DND-41 (cell line): Measurements from ENCODE around the gene DIP2B.

Source experiments
- ATAC-seq: fragments of 200-7000 bp; cut with Tn5 transposase; 3 replicates; pipeline ENCODE4 v1.9.1; 2021; ENCODE audit warnings: low read depth; ENCODE audit not compliant: insufficient read depth
- DNase-seq: peaks from one replicate; pipeline ENCODE4 v3.0.0-alpha.2; 2020
- H2AFZ ChIP-seq: 2 replicates; pipeline ENCODE4 v1.6.0; 2012; ENCODE audit warnings: low read depth, low read length
- H3K27ac ChIP-seq: 2 replicates; pipeline ENCODE4 v1.5.1; 2012; ENCODE audit warnings: low read length, inconsistent platforms
- H3K27me3 ChIP-seq: fragments of 200-600 bp; sonication (generic); 2 replicates; pipeline ENCODE4 v1.6.0; 2012; ENCODE audit warnings: low read length, mild to moderate bottlenecking, inconsistent platforms; ENCODE audit not compliant: insufficient read depth, poor library complexity
- H3K36me3 ChIP-seq: 2 replicates; pipeline ENCODE4 v1.5.1; 2012; ENCODE audit warnings: low read length, inconsistent platforms; ENCODE audit not compliant: insufficient read depth
- H3K4me1 ChIP-seq: 2 replicates; pipeline ENCODE4 v1.5.1; 2012; ENCODE audit warnings: mild to moderate bottlenecking, low read length; ENCODE audit not compliant: insufficient read depth
- H3K4me2 ChIP-seq: 2 replicates; pipeline ENCODE4 v1.6.0; 2012; ENCODE audit warnings: mild to moderate bottlenecking, moderate library complexity, low read length, inconsistent platforms; ENCODE audit not compliant: insufficient read depth
- H3K4me3 ChIP-seq, 2 experiments: fragments of 200-600 bp in 1 of 2; shearing (Covaris generic) in 1 of 2; 2 replicates each; pipeline ENCODE4 v1.5.1; 2012 to 2016; ENCODE audit warnings: inconsistent platforms in 2 of 2, low read length in 2 of 2, mild to moderate bottlenecking in 2 of 2, low read depth in 1 of 2, moderate library complexity in 1 of 2
- H3K79me2 ChIP-seq: 2 replicates; pipeline ENCODE4 v1.6.0; 2012; ENCODE audit warnings: low read length, inconsistent platforms; ENCODE audit not compliant: insufficient read depth
- H3K9ac ChIP-seq: 2 replicates; pipeline ENCODE4 v1.6.0; 2012; ENCODE audit warnings: low read depth, mild to moderate bottlenecking, inconsistent platforms, low read length, moderate library complexity
- H3K9me3 ChIP-seq: 2 replicates; pipeline ENCODE4 v1.5.1; 2012; ENCODE audit warnings: low read length, moderate library complexity, mild to moderate bottlenecking, inconsistent platforms; ENCODE audit not compliant: insufficient read depth, severe bottlenecking
- H4K20me1 ChIP-seq: 2 replicates; pipeline ENCODE4 v1.6.0; 2012; ENCODE audit warnings: low read length; ENCODE audit not compliant: insufficient read depth
- EZH2 ChIP-seq: IDR thresholded peaks from 3 replicates; pipeline ENCODE4 v1.6.1; 2012; ENCODE audit warnings: borderline replicate concordance, low read depth, mild to moderate bottlenecking, moderate library complexity, low read length, inconsistent platforms; ENCODE audit not compliant: severe bottlenecking
- TF ChIP-seq, protein P1 (sequence below): IDR thresholded peaks from 2 replicates; pipeline ENCODE4 v1.5.1; 2012; ENCODE audit warnings: borderline replicate concordance, low read length, moderate library complexity, mild to moderate bottlenecking; ENCODE audit not compliant: poor library complexity, severe bottlenecking; ENCODE audit errors: extremely low read depth

Gene DIP2B

GRCh38 chr12:50533971-50534370 is 29.2 kb downstream of the DIP2B start:
- H3K9ac ChIP-seq = no peak overlapping the region
- H4K20me1 ChIP-seq = peaks cover 20% of the 10 kb centered on the region
- TF ChIP-seq EZH2 = no peak
- TF ChIP-seq, protein P1, sequence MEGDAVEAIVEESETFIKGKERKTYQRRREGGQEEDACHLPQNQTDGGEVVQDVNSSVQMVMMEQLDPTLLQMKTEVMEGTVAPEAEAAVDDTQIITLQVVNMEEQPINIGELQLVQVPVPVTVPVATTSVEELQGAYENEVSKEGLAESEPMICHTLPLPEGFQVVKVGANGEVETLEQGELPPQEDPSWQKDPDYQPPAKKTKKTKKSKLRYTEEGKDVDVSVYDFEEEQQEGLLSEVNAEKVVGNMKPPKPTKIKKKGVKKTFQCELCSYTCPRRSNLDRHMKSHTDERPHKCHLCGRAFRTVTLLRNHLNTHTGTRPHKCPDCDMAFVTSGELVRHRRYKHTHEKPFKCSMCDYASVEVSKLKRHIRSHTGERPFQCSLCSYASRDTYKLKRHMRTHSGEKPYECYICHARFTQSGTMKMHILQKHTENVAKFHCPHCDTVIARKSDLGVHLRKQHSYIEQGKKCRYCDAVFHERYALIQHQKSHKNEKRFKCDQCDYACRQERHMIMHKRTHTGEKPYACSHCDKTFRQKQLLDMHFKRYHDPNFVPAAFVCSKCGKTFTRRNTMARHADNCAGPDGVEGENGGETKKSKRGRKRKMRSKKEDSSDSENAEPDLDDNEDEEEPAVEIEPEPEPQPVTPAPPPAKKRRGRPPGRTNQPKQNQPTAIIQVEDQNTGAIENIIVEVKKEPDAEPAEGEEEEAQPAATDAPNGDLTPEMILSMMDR = no peak
- ATAC-seq (no peak), DNase-seq (no peak)
- H3K27ac ChIP-seq = no peak overlapping the region
- no peak overlapping the region for H3K4me2 ChIP-seq
- H3K9me3 ChIP-seq = no peaks in the 10 kb centered on the region
- H3K79me2 ChIP-seq = peaks cover 79% of the 10 kb centered on the region
- H3K4me3 ChIP-seq = no peak overlapping the region
- peaks cover 12% of the 10 kb centered on the region for H3K4me1 ChIP-seq
- no peaks in the 10 kb centered on the region for H3K27me3 ChIP-seq
- peaks cover 8% of the 10 kb centered on the region for H3K36me3 ChIP-seq
- no peak overlapping the region for H2AFZ ChIP-seq

- peaks cover 74% of the 10 kb centered on the region for H3K79me2 ChIP-seq
- no peak overlapping the region for H3K27ac ChIP-seq
- H3K4me1 ChIP-seq = peaks cover 9% of the 10 kb centered on the region
- H3K4me3 ChIP-seq = no peak overlapping the region
- peaks cover 15% of the 10 kb centered on the region for H4K20me1 ChIP-seq
- DNase-seq (no peak), ATAC-seq (no peak)
- peaks cover 8% of the 10 kb centered on the region for H3K36me3 ChIP-seq
- H3K4me2 ChIP-seq = no peak overlapping the region
- H3K9ac ChIP-seq = no peak overlapping the region
- no peak for TF ChIP-seq EZH2
- TF ChIP-seq, protein P1 = no peak
- H2AFZ ChIP-seq = no peak overlapping the region
- H3K9me3 ChIP-seq = no peaks in the 10 kb centered on the region
- no peaks in the 10 kb centered on the region for H3K27me3 ChIP-seq
Observed at GRCh38 chr12:50536831-50537537, 32.2 kb downstream of the DIP2B start.

GRCh38 chr12:50537538-50537919 is 32.7 kb downstream of the DIP2B start:
- no peak overlapping the region for H3K4me2 ChIP-seq
- no peaks in the 10 kb centered on the region for H3K27me3 ChIP-seq
- no peak overlapping the region for H3K4me3 ChIP-seq
- ATAC-seq (no peak), DNase-seq (no peak)
- peaks cover 4% of the 10 kb centered on the region for H3K4me1 ChIP-seq
- peaks cover 77% of the 10 kb centered on the region for H3K79me2 ChIP-seq
- no peak for TF ChIP-seq EZH2
- TF ChIP-seq, protein P1 = no peak
- no peak overlapping the region for H2AFZ ChIP-seq
- H3K9me3 ChIP-seq = no peaks in the 10 kb centered on the region
- H3K27ac ChIP-seq = no peak overlapping the region
- no peak overlapping the region for H3K9ac ChIP-seq
- H4K20me1 ChIP-seq = peaks cover 13% of the 10 kb centered on the region; the same call in 1 of the 2 replicates
- H3K36me3 ChIP-seq = peaks cover 8% of the 10 kb centered on the region
